ENCODE data around the gene GLYATL1. TPM values are rescaled to one million over a fixed set of nuclear protein-coding genes. Genes with fewer than 3 reads are reported as not detected.

The GLYATL1 gene
- total and polyA plus RNA-seq, 2 donors (not counting 1 experiment from before 2014, with no cell fraction given) = 0.33 to 0.51 TPM

- peak; percentile 61 to 78 for TF ChIP-seq CTCF (conservative IDR thresholded peaks at IDR 0.05 in 1 of 2, IDR thresholded peaks at IDR 0.05 in 1 of 2; ENCODE audit: low read depth in 1 of 2, low read length in 2 of 2)
- no peak for TF ChIP-seq EZH2 (IDR thresholded peaks at IDR 0.05; ENCODE audit: low read length, missing control alignments)
- Histone ChIP-seq H3K27ac (ENCODE audit: insufficient read depth, low read length) (no peak overlapping the region), H3K36me3 (ENCODE audit: control insufficient read depth, insufficient read depth, low read length) (no peaks in the 10 kb centered on the region), H3K4me2 (ENCODE audit: extremely low read depth, insufficient read depth, low read length) (no peak overlapping the region), H3K4me3 (replicated peaks in 1 of 4; ENCODE audit: control extremely low read depth in 1 of 4, insufficient read depth in 1 of 4, low read depth in 3 of 4, low read length in 4 of 4) (peak overlapping the region in 2 of 4 experiments; percentile 35 to 63), H3K9ac (ENCODE audit: insufficient read depth, low read length) (no peak overlapping the region), H4K20me1 (ENCODE audit: control insufficient read depth, extremely low read depth, insufficient read depth, low read length) (no peaks in the 10 kb centered on the region), H2AFZ (ENCODE audit: low read length) (no peak overlapping the region), H3K4me1 (ENCODE audit: control insufficient read depth, extremely low read depth, insufficient read depth, low read length) (peaks cover 2% of the 10 kb centered on the region), H3K9me3 (ENCODE audit: control insufficient read depth, insufficient read depth, low read depth, low read length) (no peaks in the 10 kb centered on the region), H3K79me2 (ENCODE audit: control insufficient read depth, insufficient read depth, low read length) (peaks cover 4% of the 10 kb centered on the region), H3K27me3 (ENCODE audit: control insufficient read depth, insufficient read depth, low read length) (no peaks in the 10 kb centered on the region)
- DNase-seq (ENCODE audit: low read depth in 2 of 2) = peak; percentile 78 to 90
Observed at GRCh38 chr11:58900479-58901420, 38.5 kb upstream of the GLYATL1 start.

GRCh38 chr11:58902881-58903280 lies 36.4 kb upstream of the GLYATL1 start:
- no peak overlapping the region for H2AFZ ChIP-seq (ENCODE audit: low read length)

More at GRCh38 chr11:58902881-58903280, 36.4 kb upstream of the GLYATL1 start:
- H3K36me3 ChIP-seq (ENCODE audit: control insufficient read depth, insufficient read depth, low read length) = no peaks in the 10 kb centered on the region
- H3K79me2 ChIP-seq (ENCODE audit: control insufficient read depth, insufficient read depth, low read length) = peaks cover 4% of the 10 kb centered on the region
- TF ChIP-seq EZH2 (IDR thresholded peaks at IDR 0.05; ENCODE audit: low read length, missing control alignments) (no peak), CTCF (conservative IDR thresholded peaks at IDR 0.05 in 1 of 2, IDR thresholded peaks at IDR 0.05 in 1 of 2; ENCODE audit: low read depth in 1 of 2, low read length in 2 of 2) (no peak)
- no peak overlapping the region for H3K9ac ChIP-seq (ENCODE audit: insufficient read depth, low read length)
- H3K27me3 ChIP-seq (ENCODE audit: control insufficient read depth, insufficient read depth, low read length) = no peaks in the 10 kb centered on the region
- no peak overlapping the region for H3K4me3 ChIP-seq (replicated peaks in 1 of 4; ENCODE audit: control extremely low read depth in 1 of 4, insufficient read depth in 1 of 4, low read depth in 3 of 4, low read length in 4 of 4)
- H3K9me3 ChIP-seq (ENCODE audit: control insufficient read depth, insufficient read depth, low read depth, low read length) = no peaks in the 10 kb centered on the region
- DNase-seq (ENCODE audit: low read depth in 2 of 2) = no peak
- H3K4me2 ChIP-seq (ENCODE audit: extremely low read depth, insufficient read depth, low read length) = peak overlapping the region; percentile 18
- H3K4me1 ChIP-seq (ENCODE audit: control insufficient read depth, extremely low read depth, insufficient read depth, low read length) = peaks cover 2% of the 10 kb centered on the region
- H4K20me1 ChIP-seq (ENCODE audit: control insufficient read depth, extremely low read depth, insufficient read depth, low read length) = no peaks in the 10 kb centered on the region
- H3K27ac ChIP-seq (ENCODE audit: insufficient read depth, low read length) = no peak overlapping the region

Measured in fibroblast of lung (primary cell).